HepG2 (cell line): ENCODE results near the gene CD40. TPM values are rescaled to one million over a fixed set of nuclear protein-coding genes. Genes with fewer than 3 reads are reported as not detected.

Experiments used
- HMGA1 ChIP-seq: sonication (generic); formaldehyde crosslinking; conservative IDR thresholded peaks from 2 replicates; pipeline ENCODE4 v1.4.0; 2020; ENCODE audit warnings: missing genetic modification reagents
- IKZF1 ChIP-seq: fragments of 450-650 bp; IDR thresholded peaks from 2 replicates; pipeline ENCODE4 v1.7.1; 2016
- IRF2 ChIP-seq: IDR thresholded peaks from 2 replicates; pipeline ENCODE4 v1.6.1; 2018; ENCODE audit warnings: missing genetic modification reagents, missing compliant biosample characterization
- JARID2 ChIP-seq: sonication (generic); formaldehyde crosslinking; IDR thresholded peaks from 2 replicates; pipeline ENCODE4 v1.8.1; 2023; ENCODE audit warnings: missing genetic modification reagents, inconsistent platforms; ENCODE audit not compliant: insufficient replicate concordance
- KDM4B ChIP-seq: sonication (generic); formaldehyde crosslinking; IDR thresholded peaks from 2 replicates; pipeline ENCODE4 v1.4.0; 2020; ENCODE audit warnings: missing genetic modification reagents
- MED13 ChIP-seq: sonication (generic); formaldehyde crosslinking; IDR thresholded peaks from 2 replicates; pipeline ENCODE4 v1.5.0; 2020; ENCODE audit warnings: missing genetic modification reagents
- NR2C2 ChIP-seq: sonication (generic); formaldehyde crosslinking; IDR thresholded peaks from 2 replicates; pipeline ENCODE4 v1.4.0; 2020; ENCODE audit warnings: missing genetic modification reagents, mild to moderate bottlenecking, moderate library complexity, borderline replicate concordance
- NR2F1 ChIP-seq, 2 experiments: fragments of 450-650 bp in 1 of 2; formaldehyde crosslinking in 1 of 2; IDR thresholded peaks; 2 replicates each; pipeline versions ENCODE4 v1.5.0 to v1.6.1; 2016 to 2020; ENCODE audit warnings: mild to moderate bottlenecking in 1 of 2, missing compliant biosample characterization in 1 of 2, missing genetic modification reagents in 1 of 2, moderate library complexity in 1 of 2
- RFX5 ChIP-seq: IDR thresholded peaks from 2 replicates; pipeline ENCODE4 v1.6.1; 2011; ENCODE audit warnings: low read depth, low read length, improper control_type of control experiment
- RORA ChIP-seq: sonication (generic); formaldehyde crosslinking; IDR thresholded peaks from 2 replicates; pipeline ENCODE4 v1.5.0; 2020; ENCODE audit warnings: mild to moderate bottlenecking, missing genetic modification reagents, moderate library complexity
- SUZ12 ChIP-seq: fragments of 150-350 bp; IDR thresholded peaks from 2 replicates; pipeline ENCODE4 v1.6.1; 2014; ENCODE audit warnings: low read depth, low read length
- TBL1XR1 ChIP-seq: fragments of 150-350 bp; IDR thresholded peaks from 2 replicates; pipeline ENCODE4 v1.6.1; 2014; ENCODE audit warnings: borderline replicate concordance, low read length; ENCODE audit not compliant: partially characterized antibody
- ZBTB14 ChIP-seq: sonication (generic); formaldehyde crosslinking; IDR thresholded peaks from 2 replicates; pipeline ENCODE4 v1.4.0; 2020; ENCODE audit warnings: missing genetic modification reagents
- ZMAT3 ChIP-seq: sonication (generic); formaldehyde crosslinking; conservative IDR thresholded peaks from 2 replicates; pipeline ENCODE4 v1.7.0; 2021; ENCODE audit warnings: missing genetic modification reagents
- ZNF12 ChIP-seq: sonication (generic); formaldehyde crosslinking; IDR thresholded peaks from 2 replicates; pipeline ENCODE4 v1.5.0; 2020; ENCODE audit warnings: missing genetic modification reagents
- ZNF124 ChIP-seq: sonication (generic); formaldehyde crosslinking; IDR thresholded peaks from 2 replicates; pipeline ENCODE4 v1.4.0; 2020; ENCODE audit warnings: missing genetic modification reagents
- ZNF138 ChIP-seq: sonication (generic); formaldehyde crosslinking; IDR thresholded peaks from 2 replicates; pipeline ENCODE4 v1.5.0; 2020; ENCODE audit warnings: mild to moderate bottlenecking, low read depth, missing genetic modification reagents
- ZNF230 ChIP-seq: sonication (generic); formaldehyde crosslinking; IDR thresholded peaks from 2 replicates; pipeline ENCODE4 v1.4.0; 2020; ENCODE audit warnings: mild to moderate bottlenecking, missing genetic modification reagents
- ZNF780A ChIP-seq: sonication (generic); formaldehyde crosslinking; IDR thresholded peaks from 2 replicates; pipeline ENCODE4 v1.8.0; 2022; ENCODE audit warnings: mild to moderate bottlenecking, missing genetic modification reagents, moderate library complexity
- ZNF788 ChIP-seq: sonication (generic); formaldehyde crosslinking; IDR thresholded peaks from 2 replicates; pipeline ENCODE4 v1.5.0; 2020; ENCODE audit warnings: mild to moderate bottlenecking, missing genetic modification reagents, borderline replicate concordance
- ZNF816 ChIP-seq: sonication (generic); formaldehyde crosslinking; IDR thresholded peaks from 2 replicates; pipeline ENCODE4 v1.8.0; 2022; ENCODE audit warnings: missing genetic modification reagents, mild to moderate bottlenecking, borderline replicate concordance
- polyA plus RNA-seq, 8 experiments: library from polyadenylated mRNA; depleted of rRNA in 3 of 8; stranded (reverse) in 7 of 8; unstranded in 1 of 8; fragments of >200 nt; fragmentation: Illumina TruSeq in 4 of 8; extraction: Trizol in 4 of 8; gene quantifications; 2 replicates each; pipeline versions ENCODE4 v1.2.1 to v1.2.3, GENCODE V29; 2011 to 2016; ENCODE audit warnings: low read depth in 4 of 8, missing spikeins in 1 of 8, mixed read lengths in 1 of 8; ENCODE audit not compliant: insufficient read depth in 1 of 8
- total RNA-seq, 5 experiments: library from RNA; depleted of rRNA; stranded (reverse); fragments of >200 nt; fragmentation: Illumina TruSeq; extraction: Trizol; gene quantifications; 2 replicates each; pipeline ENCODE4 v1.2.3, GENCODE V29; 2016; ENCODE audit warnings: low read depth in 1 of 5
- TF ChIP-seq, protein P1 (sequence below): sonication (generic); formaldehyde crosslinking; IDR thresholded peaks from 2 replicates; pipeline ENCODE4 v1.8.0; 2022; ENCODE audit warnings: mild to moderate bottlenecking, missing genetic modification reagents; ENCODE audit not compliant: insufficient replicate concordance
- TF ChIP-seq, protein P2 (sequence below): IDR thresholded peaks from 2 replicates; pipeline ENCODE4 v1.6.1; 2016; ENCODE audit warnings: low read depth
- TF ChIP-seq, protein P3 (sequence below): sonication (generic); formaldehyde crosslinking; IDR thresholded peaks from 2 replicates; pipeline ENCODE4 v1.8.1; 2023; ENCODE audit warnings: missing genetic modification reagents, inconsistent platforms, borderline replicate concordance

CD40 gene
- total and polyA plus RNA-seq, 2 of the 13 experiments (the other 11 are each of a cell fraction or from before 2014, with no cell fraction given), result 4.6 to 13.4 TPM

DNA sequence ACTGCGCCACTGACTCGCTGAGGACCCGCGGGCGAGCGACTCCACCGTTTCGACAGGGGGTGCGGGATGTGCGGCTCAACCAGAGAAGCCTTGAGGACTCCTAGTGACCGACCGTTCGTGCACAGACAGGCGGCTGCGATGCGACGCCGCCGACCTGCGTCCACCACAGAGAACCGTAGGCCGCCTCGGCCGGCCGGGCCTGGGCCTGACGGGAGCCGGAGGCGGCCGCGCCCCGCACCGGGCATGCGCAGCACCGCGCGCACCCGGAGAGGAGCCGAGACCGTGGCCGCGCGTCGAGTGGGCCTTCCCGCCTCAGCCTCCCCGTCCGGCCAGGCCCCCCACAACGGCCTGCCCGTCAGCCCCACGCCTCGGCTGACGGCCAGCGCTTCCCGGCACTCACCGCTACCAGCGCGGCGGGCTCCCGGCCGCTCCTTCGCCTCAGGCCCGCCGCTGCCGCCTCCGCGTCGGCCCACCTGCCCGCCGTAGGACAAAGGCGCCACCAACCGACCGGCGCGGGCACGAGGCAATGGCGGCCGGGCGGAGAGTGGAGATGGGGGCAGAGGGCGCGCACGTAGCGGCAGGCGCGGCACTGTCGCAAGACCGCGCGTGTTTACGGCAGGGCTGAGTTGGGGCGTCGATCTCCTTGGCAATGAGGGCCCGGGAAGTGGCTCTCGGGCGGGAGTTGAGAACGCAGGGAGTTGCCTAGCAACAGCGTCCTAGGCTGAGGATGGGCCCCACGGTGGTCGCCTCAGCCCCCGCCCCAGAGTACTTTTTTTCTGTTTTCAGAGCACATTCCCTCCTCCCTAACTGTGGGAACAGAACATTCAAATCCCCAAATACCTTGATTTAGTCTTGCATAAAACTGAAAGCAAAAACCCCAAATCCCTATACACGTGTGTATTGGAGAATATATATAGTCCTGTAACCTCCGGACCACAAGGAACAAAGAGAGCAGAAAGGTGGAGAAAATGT is 28.4 kb upstream of the CD40 start, which contains the start of gene NCOA5 (continued):
- TF ChIP-seq HMGA1 (CRISPR knock-in tag), result no peak
- TF ChIP-seq ZNF138 (CRISPR knock-in tag), result peak; percentile 72; the same call in 1 of the 2 replicates
- no peak for TF ChIP-seq ZNF230 (CRISPR knock-in tag)
- peak; percentile 95 for TF ChIP-seq NR2C2
- peak; percentile 95 for TF ChIP-seq IRF2
- peak; percentile 35 for TF ChIP-seq TBL1XR1
- TF ChIP-seq MED13, result 0 out of 2 replicates have a peak, but pooled peaks have one; percentile 22
- TF ChIP-seq ZNF780A (CRISPR knock-in tag), result no peak
- TF ChIP-seq ZNF816 (CRISPR knock-in tag), result peak; percentile 96; the same call in 1 of the 2 replicates
- no peak for TF ChIP-seq SUZ12
- TF ChIP-seq, protein P1, sequence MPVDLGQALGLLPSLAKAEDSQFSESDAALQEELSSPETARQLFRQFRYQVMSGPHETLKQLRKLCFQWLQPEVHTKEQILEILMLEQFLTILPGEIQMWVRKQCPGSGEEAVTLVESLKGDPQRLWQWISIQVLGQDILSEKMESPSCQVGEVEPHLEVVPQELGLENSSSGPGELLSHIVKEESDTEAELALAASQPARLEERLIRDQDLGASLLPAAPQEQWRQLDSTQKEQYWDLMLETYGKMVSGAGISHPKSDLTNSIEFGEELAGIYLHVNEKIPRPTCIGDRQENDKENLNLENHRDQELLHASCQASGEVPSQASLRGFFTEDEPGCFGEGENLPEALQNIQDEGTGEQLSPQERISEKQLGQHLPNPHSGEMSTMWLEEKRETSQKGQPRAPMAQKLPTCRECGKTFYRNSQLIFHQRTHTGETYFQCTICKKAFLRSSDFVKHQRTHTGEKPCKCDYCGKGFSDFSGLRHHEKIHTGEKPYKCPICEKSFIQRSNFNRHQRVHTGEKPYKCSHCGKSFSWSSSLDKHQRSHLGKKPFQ, result peak; percentile 93
- TF ChIP-seq ZNF788 (CRISPR knock-in tag), result peak; percentile 96
- TF ChIP-seq ZNF124, result peak; percentile 73
- TF ChIP-seq ZMAT3, result peak; percentile 90; the same call in 1 of the 2 replicates
- no peak for TF ChIP-seq IKZF1
- no peak for TF ChIP-seq JARID2
- TF ChIP-seq RFX5, result peak; percentile 78
- TF ChIP-seq, protein P2, sequence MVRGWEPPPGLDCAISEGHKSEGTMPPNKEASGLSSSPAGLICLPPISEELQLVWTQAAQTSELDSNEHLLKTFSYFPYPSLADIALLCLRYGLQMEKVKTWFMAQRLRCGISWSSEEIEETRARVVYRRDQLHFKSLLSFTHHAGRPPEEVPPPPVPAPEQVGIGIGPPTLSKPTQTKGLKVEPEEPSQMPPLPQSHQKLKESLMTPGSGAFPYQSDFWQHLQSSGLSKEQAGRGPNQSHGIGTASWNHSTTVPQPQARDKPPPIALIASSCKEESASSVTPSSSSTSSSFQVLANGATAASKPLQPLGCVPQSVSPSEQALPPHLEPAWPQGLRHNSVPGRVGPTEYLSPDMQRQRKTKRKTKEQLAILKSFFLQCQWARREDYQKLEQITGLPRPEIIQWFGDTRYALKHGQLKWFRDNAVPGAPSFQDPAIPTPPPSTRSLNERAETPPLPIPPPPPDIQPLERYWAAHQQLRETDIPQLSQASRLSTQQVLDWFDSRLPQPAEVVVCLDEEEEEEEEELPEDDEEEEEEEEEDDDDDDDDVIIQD (CRISPR knock-in tag), result peak; percentile 17
- TF ChIP-seq, protein P3, sequence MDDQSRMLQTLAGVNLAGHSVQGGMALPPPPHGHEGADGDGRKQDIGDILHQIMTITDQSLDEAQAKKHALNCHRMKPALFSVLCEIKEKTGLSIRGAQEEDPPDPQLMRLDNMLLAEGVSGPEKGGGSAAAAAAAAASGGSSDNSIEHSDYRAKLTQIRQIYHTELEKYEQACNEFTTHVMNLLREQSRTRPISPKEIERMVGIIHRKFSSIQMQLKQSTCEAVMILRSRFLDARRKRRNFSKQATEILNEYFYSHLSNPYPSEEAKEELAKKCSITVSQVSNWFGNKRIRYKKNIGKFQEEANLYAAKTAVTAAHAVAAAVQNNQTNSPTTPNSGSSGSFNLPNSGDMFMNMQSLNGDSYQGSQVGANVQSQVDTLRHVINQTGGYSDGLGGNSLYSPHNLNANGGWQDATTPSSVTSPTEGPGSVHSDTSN (CRISPR knock-in tag), result peak; percentile 83; the same call in 1 of the 2 replicates
- TF ChIP-seq NR2F1 (CRISPR knock-in tag; IDR thresholded peaks at IDR 0.05), result peak; percentile 66 to 81; a peak in 2 of 4 replicates
- no peak for TF ChIP-seq RORA
- TF ChIP-seq ZNF12 (CRISPR knock-in tag), result peak; percentile 65
- TF ChIP-seq KDM4B (CRISPR knock-in tag), result peak; percentile 18
- peak; percentile 99 for TF ChIP-seq ZBTB14 (CRISPR knock-in tag)
